Endodermal cell (in vitro differentiated cells): ENCODE measurements around the gene GAS7. TPM values are rescaled to one million over a fixed set of nuclear protein-coding genes. Genes with fewer than 3 reads are reported as not detected.

Source experiments
- DNase-seq: peaks from one replicate; pipeline ENCODE4 v3.0.0-alpha.2; 2017
- H3K27ac ChIP-seq: 2 replicates; pipeline ENCODE4 v1.5.1; 2013; ENCODE audit warnings: mild to moderate bottlenecking, low read depth, low read length, moderate library complexity
- H3K27me3 ChIP-seq: 2 replicates; pipeline ENCODE4 v1.6.1; 2013; ENCODE audit warnings: mild to moderate bottlenecking, low read length, moderate library complexity; ENCODE audit not compliant: insufficient read depth, control insufficient read depth, poor library complexity, severe bottlenecking
- H3K36me3 ChIP-seq: 2 replicates; pipeline ENCODE4 v1.7.0; 2013; ENCODE audit warnings: mild to moderate bottlenecking, low read length, moderate library complexity; ENCODE audit not compliant: control insufficient read depth, insufficient read depth
- H3K4me1 ChIP-seq: one replicate; pipeline ENCODE4 v1.7.0; 2013; ENCODE audit warnings: low read length; ENCODE audit not compliant: control insufficient read depth, insufficient read depth
- H3K4me3 ChIP-seq: 2 replicates; pipeline ENCODE4 v1.5.1; 2013; ENCODE audit warnings: mild to moderate bottlenecking, low read length, moderate library complexity
- H3K9ac ChIP-seq: 2 replicates; pipeline ENCODE4 v1.6.1; 2013; ENCODE audit warnings: mild to moderate bottlenecking, low read length, moderate library complexity; ENCODE audit not compliant: poor library complexity, severe bottlenecking; ENCODE audit errors: extremely low read depth
- H3K9me3 ChIP-seq: 2 replicates; pipeline ENCODE4 v1.6.1; 2013; ENCODE audit warnings: mild to moderate bottlenecking, low read length, moderate library complexity; ENCODE audit not compliant: control insufficient read depth
- H3K27ac Mint-ChIP-seq: 2 replicates; pipeline ENCODE4 v1.8.0; 2020; ENCODE audit warnings: mixed read lengths
- H3K27me3 Mint-ChIP-seq: 2 replicates; pipeline ENCODE4 v1.8.0; 2021; ENCODE audit warnings: mild to moderate bottlenecking, mixed read lengths; ENCODE audit not compliant: insufficient read depth
- H3K36me3 Mint-ChIP-seq: 2 replicates; pipeline ENCODE4 v1.8.0; 2020; ENCODE audit warnings: low read depth, mixed read lengths
- H3K4me1 Mint-ChIP-seq: 2 replicates; pipeline ENCODE4 v1.8.0; 2020; ENCODE audit warnings: mixed read lengths
- H3K4me3 Mint-ChIP-seq: 2 replicates; pipeline ENCODE4 v1.8.0; 2020; ENCODE audit warnings: mild to moderate bottlenecking, moderate library complexity, mixed read lengths
- H3K9me3 Mint-ChIP-seq: 2 replicates; pipeline ENCODE4 v1.8.0; 2020; ENCODE audit warnings: mild to moderate bottlenecking, mixed read lengths
- WGBS, 2 experiments: methylation state at CpG; one replicate each; pipeline versions ENCODE4 v1.1.5 to v1.1.7; 2013; ENCODE audit warnings: missing lambda C conversion rate in 2 of 2, mixed read lengths in 1 of 2; ENCODE audit not compliant: insufficient coverage in 1 of 2, insufficient read length in 1 of 2; 5-methylcytosine and 5-hydroxymethylcytosine counted together
- total RNA-seq, 2 donors: library from RNA; stranded (reverse); fragmentation: NEBNext Ultra II Directional in 1 of 2; extraction: Animal tissue kit (Norgen Biotek cat#: 25700) in 1 of 2; gene quantifications; 2 replicates in 1 of 2; 3 replicates in 1 of 2; pipeline ENCODE4 v1.2.1, GENCODE V29; 2021
- TF ChIP-seq, protein P1 (sequence below): fragments of 200-600 bp; sonication (generic); conservative IDR thresholded peaks from 2 replicates; pipeline ENCODE4 v1.5.0; 2021; ENCODE audit warnings: antibody characterized with exemption, mild to moderate bottlenecking

The GAS7 gene
- total RNA-seq, 2 donors from 2014 or later, result 8.6 to 14.7 TPM

- TF ChIP-seq, protein P1, sequence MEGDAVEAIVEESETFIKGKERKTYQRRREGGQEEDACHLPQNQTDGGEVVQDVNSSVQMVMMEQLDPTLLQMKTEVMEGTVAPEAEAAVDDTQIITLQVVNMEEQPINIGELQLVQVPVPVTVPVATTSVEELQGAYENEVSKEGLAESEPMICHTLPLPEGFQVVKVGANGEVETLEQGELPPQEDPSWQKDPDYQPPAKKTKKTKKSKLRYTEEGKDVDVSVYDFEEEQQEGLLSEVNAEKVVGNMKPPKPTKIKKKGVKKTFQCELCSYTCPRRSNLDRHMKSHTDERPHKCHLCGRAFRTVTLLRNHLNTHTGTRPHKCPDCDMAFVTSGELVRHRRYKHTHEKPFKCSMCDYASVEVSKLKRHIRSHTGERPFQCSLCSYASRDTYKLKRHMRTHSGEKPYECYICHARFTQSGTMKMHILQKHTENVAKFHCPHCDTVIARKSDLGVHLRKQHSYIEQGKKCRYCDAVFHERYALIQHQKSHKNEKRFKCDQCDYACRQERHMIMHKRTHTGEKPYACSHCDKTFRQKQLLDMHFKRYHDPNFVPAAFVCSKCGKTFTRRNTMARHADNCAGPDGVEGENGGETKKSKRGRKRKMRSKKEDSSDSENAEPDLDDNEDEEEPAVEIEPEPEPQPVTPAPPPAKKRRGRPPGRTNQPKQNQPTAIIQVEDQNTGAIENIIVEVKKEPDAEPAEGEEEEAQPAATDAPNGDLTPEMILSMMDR, result no peak
- Mint-ChIP-seq H3K27ac (no peak overlapping the region), H3K4me1 (peaks cover 7% of the 10 kb centered on the region), H3K36me3 (peaks cover 7% of the 10 kb centered on the region), H3K27me3 (peaks cover 9% of the 10 kb centered on the region), H3K9me3 (peaks cover 4% of the 10 kb centered on the region), H3K4me3 (no peak overlapping the region)
- DNase-seq, result no peak
- H3K27me3 ChIP-seq, result no peaks in the 10 kb centered on the region
- peaks cover 9% of the 10 kb centered on the region for H3K9me3 ChIP-seq
- no peak overlapping the region for H3K27ac ChIP-seq
- no peaks in the 10 kb centered on the region for H3K36me3 ChIP-seq
- no peak overlapping the region for H3K9ac ChIP-seq
- 86 to 94% methylated on average over 6 to 13 of the region's 13 CpGs for WGBS, 2 experiments
- H3K4me3 ChIP-seq, result no peak overlapping the region
- no peaks in the 10 kb centered on the region for H3K4me1 ChIP-seq
These were observed 255.5 kb downstream of the GAS7 start for GRCh38 chr17:9942885-9943284.

- Histone ChIP-seq H3K9ac (no peak overlapping the region), H3K27me3 (no peaks in the 10 kb centered on the region), H3K9me3 (peaks cover 9% of the 10 kb centered on the region), H3K36me3 (no peaks in the 10 kb centered on the region), H3K4me1 (no peaks in the 10 kb centered on the region), H3K4me3 (no peak overlapping the region), H3K27ac (no peak overlapping the region)
- 96% methylated on average over 9 to 13 of the region's 13 CpGs for WGBS, 2 experiments
- Mint-ChIP-seq H3K4me1 (peaks cover 7% of the 10 kb centered on the region), H3K27ac (no peak overlapping the region), H3K4me3 (no peak overlapping the region), H3K36me3 (peaks cover 7% of the 10 kb centered on the region), H3K27me3 (peaks cover 2% of the 10 kb centered on the region), H3K9me3 (peaks cover 4% of the 10 kb centered on the region)
- TF ChIP-seq, protein P1, result no peak
- no peak for DNase-seq
These were observed 257.1 kb downstream of the GAS7 start for GRCh38 chr17:9941305-9941704.

DNA sequence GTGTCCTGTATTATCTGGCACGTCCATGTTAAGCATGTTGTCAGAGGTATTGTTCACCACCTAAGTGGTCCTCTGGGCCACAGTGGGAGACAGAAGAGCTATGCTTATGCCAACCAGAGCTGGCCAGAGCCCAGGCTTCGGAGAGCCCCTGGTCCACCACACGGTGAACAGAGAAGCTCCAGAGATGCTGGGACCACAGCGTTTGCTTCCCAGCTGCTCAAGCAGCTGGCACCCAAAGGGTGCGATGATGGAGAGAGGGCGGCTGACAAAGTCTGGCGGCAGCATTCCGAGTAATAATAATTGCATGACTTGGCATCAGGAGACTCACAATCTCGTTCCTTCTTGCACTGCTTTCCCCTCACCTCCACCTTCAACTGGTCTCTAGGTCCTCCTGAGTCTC, 257.6 kb downstream of the GAS7 start:
- Histone ChIP-seq H3K4me3 (no peak overlapping the region), H3K27me3 (no peaks in the 10 kb centered on the region), H3K9ac (no peak overlapping the region), H3K36me3 (no peaks in the 10 kb centered on the region), H3K9me3 (peaks cover 9% of the 10 kb centered on the region), H3K4me1 (no peaks in the 10 kb centered on the region), H3K27ac (no peak overlapping the region)
- H3K27me3 Mint-ChIP-seq, result no peaks in the 10 kb centered on the region
- peaks cover 4% of the 10 kb centered on the region for H3K9me3 Mint-ChIP-seq
- peaks cover 7% of the 10 kb centered on the region for H3K36me3 Mint-ChIP-seq
- H3K27ac Mint-ChIP-seq, result no peak overlapping the region
- no peak for DNase-seq
- H3K4me3 Mint-ChIP-seq, result no peak overlapping the region
- TF ChIP-seq, protein P1, result no peak
- WGBS, 2 experiments, result 89 to 92% methylated on average over 8 to 9 of the region's 9 CpGs
- H3K4me1 Mint-ChIP-seq, result peaks cover 7% of the 10 kb centered on the region
